ENCODE measurements around the gene GAK. TPM values are rescaled to one million over a fixed set of nuclear protein-coding genes. Genes with fewer than 3 reads are reported as not detected.
A peak's percentile ranks its signal among the peaks of the same experiment; 100 is the strongest.

GAK gene
- total and polyA plus RNA-seq, 2 of the 13 experiments (the other 11 are each of a cell fraction or from before 2014, with no cell fraction given), result 17.5 to 44.3 TPM

- TF ChIP-seq BCLAF1 (IDR thresholded peaks at IDR 0.05), result no peak
- no peak for TF ChIP-seq MBNL3 (CRISPR knock-in tag; conservative IDR thresholded peaks at IDR 0.05)
- TF ChIP-seq SSRP1 (CRISPR knock-in tag; IDR thresholded peaks at IDR 0.05), result no peak
- TF ChIP-seq NR2F6 (IDR thresholded peaks at IDR 0.05), result 0 out of 2 replicates have a peak, but pooled peaks have one; percentile 7
- TF ChIP-seq NR2F6 (CRISPR knock-in tag; IDR thresholded peaks at IDR 0.05), result no peak
- TF ChIP-seq EEA1 (CRISPR knock-in tag; IDR thresholded peaks at IDR 0.05; ENCODE audit: borderline replicate concordance), result no peak
- no peak for TF ChIP-seq HES4 (CRISPR knock-in tag; IDR thresholded peaks at IDR 0.05; ENCODE audit: borderline replicate concordance)
- TF ChIP-seq ZBTB1 (CRISPR knock-in tag; IDR thresholded peaks at IDR 0.05; ENCODE audit: borderline replicate concordance), result no peak
- peak; percentile 61 for TF ChIP-seq ZNF770 (CRISPR knock-in tag; IDR thresholded peaks at IDR 0.05)
- TF ChIP-seq PRPF4 (IDR thresholded peaks at IDR 0.05; ENCODE audit: low read depth, low read length, poor library complexity, severe bottlenecking), result no peak
- no peak for TF ChIP-seq SIN3B (IDR thresholded peaks at IDR 0.05; ENCODE audit: low read length)
- no peak for TF ChIP-seq ZNF292 (CRISPR knock-in tag; IDR thresholded peaks at IDR 0.05; ENCODE audit: borderline replicate concordance, low read depth)
- TF ChIP-seq DMAP1 (CRISPR knock-in tag; IDR thresholded peaks at IDR 0.05), result no peak; the same call in 1 of the 2 replicates
- no peak for TF ChIP-seq SP5 (CRISPR knock-in tag; IDR thresholded peaks at IDR 0.05; ENCODE audit: borderline replicate concordance, low read depth)
- 0 out of 2 replicates have a peak, but pooled peaks have one; percentile 6 for TF ChIP-seq HOXA5 (CRISPR knock-in tag; IDR thresholded peaks at IDR 0.05)
- TF ChIP-seq MYNN (CRISPR knock-in tag; IDR thresholded peaks at IDR 0.05; ENCODE audit: low read depth), result no peak
- TF ChIP-seq ATF4 (CRISPR knock-in tag; IDR thresholded peaks at IDR 0.05), result no peak
- TF ChIP-seq ZNF230 (CRISPR knock-in tag; IDR thresholded peaks at IDR 0.05), result no peak
- no peak for TF ChIP-seq ZNF331 (CRISPR knock-in tag; IDR thresholded peaks at IDR 0.05)
- TF ChIP-seq ZNF547 (CRISPR knock-in tag; IDR thresholded peaks at IDR 0.05), result 0 out of 2 replicates have a peak, but pooled peaks have one; percentile 10
- TF ChIP-seq POGK (CRISPR knock-in tag; conservative IDR thresholded peaks at IDR 0.05), result no peak
- TF ChIP-seq ZNF891 (CRISPR knock-in tag; IDR thresholded peaks at IDR 0.05), result peak; percentile 38; the same call in 1 of the 2 replicates
- TF ChIP-seq KAT2B (IDR thresholded peaks at IDR 0.05; ENCODE audit: borderline replicate concordance, low read depth, low read length), result no peak
- peak; percentile 4; the same call in 1 of the 2 replicates for TF ChIP-seq ZNF746 (CRISPR knock-in tag; IDR thresholded peaks at IDR 0.05)
- no peak for TF ChIP-seq ISL2 (CRISPR knock-in tag; IDR thresholded peaks at IDR 0.05)
- TF ChIP-seq ZNF124 (CRISPR knock-in tag; IDR thresholded peaks at IDR 0.05), result no peak
- TF ChIP-seq SNRNP70 (IDR thresholded peaks at IDR 0.05; ENCODE audit: low read depth, low read length), result no peak
Measured at GRCh38 chr4:932713-933070, 576 bp upstream of the GAK start (continued).
